Keratinocyte (primary cell): Measurements from ENCODE around the gene KRT84.

ENCODE experiments used
- EZH2 ChIP-seq: IDR thresholded peaks from one replicate; pipeline ENCODE4 v1.6.1; 2012; ENCODE audit warnings: inconsistent platforms, mild to moderate bottlenecking, low read length, moderate library complexity
- TF ChIP-seq, protein P1 (sequence below), 3 experiments: IDR thresholded peaks in 1 of 3; conservative IDR thresholded peaks in 1 of 3; optimal IDR thresholded peaks in 1 of 3; 2 replicates in 2 of 3; 3 replicates in 1 of 3; pipeline versions ENCODE3 to v1.5.1; 2011; ENCODE audit warnings: low read length in 3 of 3, mild to moderate bottlenecking in 3 of 3, moderate library complexity in 2 of 3, control low read depth in 1 of 3, inconsistent platforms in 1 of 3; ENCODE audit not compliant: insufficient read depth in 2 of 3; ENCODE audit errors: extremely low read depth in 1 of 3

DNA sequence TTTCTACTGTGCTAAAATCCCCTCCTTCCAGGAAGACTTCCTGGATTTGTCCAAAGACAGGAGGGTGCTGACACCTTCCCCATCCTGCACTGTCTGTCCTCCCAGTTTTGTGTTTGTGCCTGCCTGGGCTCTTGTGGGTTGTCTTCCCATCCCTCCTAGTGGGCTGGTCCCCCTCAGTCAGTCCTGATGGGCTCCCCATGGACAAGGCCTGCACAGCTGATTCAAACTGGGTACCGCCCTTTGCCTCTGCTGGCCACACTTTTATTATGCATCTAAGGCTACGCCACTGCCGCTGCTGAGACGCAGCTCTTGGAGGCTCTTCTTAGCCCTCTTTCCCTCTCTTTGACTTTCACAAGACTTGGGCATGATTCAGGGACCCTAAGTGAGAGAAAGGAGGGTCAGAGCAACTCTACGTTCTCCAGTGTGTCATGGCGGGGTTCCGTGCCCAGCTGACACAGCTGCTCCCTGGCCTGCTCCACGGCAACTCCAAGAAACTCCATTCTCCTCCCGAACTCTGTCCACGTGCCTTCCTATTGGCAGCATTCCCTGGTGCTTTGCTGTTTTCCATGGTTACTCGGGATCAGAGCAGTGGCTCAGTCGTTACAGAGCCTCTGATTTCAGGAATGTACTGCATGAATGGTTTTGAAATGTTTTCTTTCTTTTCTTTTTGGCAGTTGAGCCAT is 14.4 kb downstream of the KRT84 start:
- TF ChIP-seq, protein P1, sequence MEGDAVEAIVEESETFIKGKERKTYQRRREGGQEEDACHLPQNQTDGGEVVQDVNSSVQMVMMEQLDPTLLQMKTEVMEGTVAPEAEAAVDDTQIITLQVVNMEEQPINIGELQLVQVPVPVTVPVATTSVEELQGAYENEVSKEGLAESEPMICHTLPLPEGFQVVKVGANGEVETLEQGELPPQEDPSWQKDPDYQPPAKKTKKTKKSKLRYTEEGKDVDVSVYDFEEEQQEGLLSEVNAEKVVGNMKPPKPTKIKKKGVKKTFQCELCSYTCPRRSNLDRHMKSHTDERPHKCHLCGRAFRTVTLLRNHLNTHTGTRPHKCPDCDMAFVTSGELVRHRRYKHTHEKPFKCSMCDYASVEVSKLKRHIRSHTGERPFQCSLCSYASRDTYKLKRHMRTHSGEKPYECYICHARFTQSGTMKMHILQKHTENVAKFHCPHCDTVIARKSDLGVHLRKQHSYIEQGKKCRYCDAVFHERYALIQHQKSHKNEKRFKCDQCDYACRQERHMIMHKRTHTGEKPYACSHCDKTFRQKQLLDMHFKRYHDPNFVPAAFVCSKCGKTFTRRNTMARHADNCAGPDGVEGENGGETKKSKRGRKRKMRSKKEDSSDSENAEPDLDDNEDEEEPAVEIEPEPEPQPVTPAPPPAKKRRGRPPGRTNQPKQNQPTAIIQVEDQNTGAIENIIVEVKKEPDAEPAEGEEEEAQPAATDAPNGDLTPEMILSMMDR (optimal IDR thresholded peaks at IDR 0.05 in 1 of 3, IDR thresholded peaks at IDR 0.05 in 1 of 3, conservative IDR thresholded peaks at IDR 0.05 in 1 of 3; ENCODE audit: extremely low read depth in 1 of 3, insufficient read depth in 2 of 3, low read length in 3 of 3), result no peak
- no peak for TF ChIP-seq EZH2
